ENCODE measurements around the gene LRFN2. TPM values are rescaled to one million over a fixed set of nuclear protein-coding genes. Genes with fewer than 3 reads are reported as not detected.

Gene LRFN2
- total and polyA plus RNA-seq, 2 donors (not counting 1 experiment from before 2014, with no cell fraction given), result not detected

DNA sequence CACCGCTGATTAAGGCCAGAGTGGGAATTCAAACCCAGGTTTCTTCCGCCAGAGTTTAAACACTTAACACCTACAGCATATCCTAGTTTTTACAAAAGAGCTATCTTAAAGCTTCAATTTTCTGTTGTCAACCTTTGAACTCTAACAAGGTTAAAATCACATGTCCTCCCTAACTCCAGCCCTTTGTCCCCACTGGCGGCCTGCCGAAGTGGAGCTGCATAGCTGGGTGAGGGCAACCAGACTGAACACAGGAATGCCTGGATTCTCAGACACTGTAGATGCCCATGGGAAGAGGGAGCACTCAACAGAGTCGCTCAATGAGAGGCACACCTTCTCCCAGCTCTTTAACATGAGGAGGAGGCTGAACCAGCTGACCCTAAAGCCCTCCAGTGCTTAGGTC, 59.1 kb downstream of the LRFN2 start:
- Mint-ChIP-seq H3K9me3 (ENCODE audit: insufficient read depth) (no peaks in the 10 kb centered on the region), H3K27ac (no peak overlapping the region), H3K4me3 (no peak overlapping the region), H3K4me1 (no peaks in the 10 kb centered on the region), H3K27me3 (no peaks in the 10 kb centered on the region)
- no peaks in the 10 kb centered on the region for H3K79me2 ChIP-seq (ENCODE audit: control insufficient read depth, insufficient read depth, low read length)
- H3K27me3 ChIP-seq (replicated peaks in 1 of 4; ENCODE audit: control extremely low read depth in 1 of 4, control insufficient read depth in 3 of 4, insufficient read depth in 4 of 4, low read length in 3 of 4), result no peaks in the 10 kb centered on the region
- no peak overlapping the region for H3K4me2 ChIP-seq (replicated peaks; ENCODE audit: low read depth, low read length, poor library complexity, severe bottlenecking)
- intact Hi-C loops (cut with micrococcal nuclease), result no loop called here
- TF ChIP-seq, protein P1, sequence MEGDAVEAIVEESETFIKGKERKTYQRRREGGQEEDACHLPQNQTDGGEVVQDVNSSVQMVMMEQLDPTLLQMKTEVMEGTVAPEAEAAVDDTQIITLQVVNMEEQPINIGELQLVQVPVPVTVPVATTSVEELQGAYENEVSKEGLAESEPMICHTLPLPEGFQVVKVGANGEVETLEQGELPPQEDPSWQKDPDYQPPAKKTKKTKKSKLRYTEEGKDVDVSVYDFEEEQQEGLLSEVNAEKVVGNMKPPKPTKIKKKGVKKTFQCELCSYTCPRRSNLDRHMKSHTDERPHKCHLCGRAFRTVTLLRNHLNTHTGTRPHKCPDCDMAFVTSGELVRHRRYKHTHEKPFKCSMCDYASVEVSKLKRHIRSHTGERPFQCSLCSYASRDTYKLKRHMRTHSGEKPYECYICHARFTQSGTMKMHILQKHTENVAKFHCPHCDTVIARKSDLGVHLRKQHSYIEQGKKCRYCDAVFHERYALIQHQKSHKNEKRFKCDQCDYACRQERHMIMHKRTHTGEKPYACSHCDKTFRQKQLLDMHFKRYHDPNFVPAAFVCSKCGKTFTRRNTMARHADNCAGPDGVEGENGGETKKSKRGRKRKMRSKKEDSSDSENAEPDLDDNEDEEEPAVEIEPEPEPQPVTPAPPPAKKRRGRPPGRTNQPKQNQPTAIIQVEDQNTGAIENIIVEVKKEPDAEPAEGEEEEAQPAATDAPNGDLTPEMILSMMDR (IDR thresholded peaks at IDR 0.05), result no peak
- no peak for TF ChIP-seq EZH2 (IDR thresholded peaks at IDR 0.05; ENCODE audit: borderline replicate concordance, insufficient read depth, low read depth, low read length, poor library complexity, severe bottlenecking)
- no peak for ATAC-seq (ENCODE audit: low read depth)
- H3K9me3 ChIP-seq (ENCODE audit: control extremely low read depth in 1 of 3, control insufficient read depth in 2 of 3, insufficient read depth in 1 of 3, low read length in 2 of 3), result no peaks in the 10 kb centered on the region
- H3K9ac ChIP-seq (ENCODE audit: low read length), result no peak overlapping the region
- H3K4me1 ChIP-seq (ENCODE audit: control insufficient read depth in 2 of 2, insufficient read depth in 2 of 2, low read length in 2 of 2), result no peaks in the 10 kb centered on the region
- 88% methylated on average over 5 of the region's 5 CpGs for WGBS (ENCODE audit: insufficient coverage)
- CTCF ChIA-PET, result no interaction called here
- POLR2A ChIA-PET, result no interaction called here
- no peak overlapping the region for H3K27ac ChIP-seq (ENCODE audit: low read length in 2 of 2)
- H2AFZ ChIP-seq (ENCODE audit: insufficient read depth, low read depth, low read length, poor library complexity, severe bottlenecking), result no peak overlapping the region
- no peak overlapping the region for H3K4me3 ChIP-seq (ENCODE audit: control extremely low read depth in 1 of 5, extremely low read depth in 1 of 5, insufficient read depth in 1 of 5, low read depth in 2 of 5, low read length in 4 of 5)
- DNase-seq, result no peak
- H4K20me1 ChIP-seq (ENCODE audit: control insufficient read depth, insufficient read depth, low read length, poor library complexity, severe bottlenecking), result no peaks in the 10 kb centered on the region
- H3K36me3 ChIP-seq (replicated peaks in 1 of 2; ENCODE audit: control extremely low read depth in 1 of 2, control insufficient read depth in 1 of 2, extremely low read depth in 1 of 2, insufficient read depth in 2 of 2, low read length in 1 of 2), result no peaks in the 10 kb centered on the region

DNA sequence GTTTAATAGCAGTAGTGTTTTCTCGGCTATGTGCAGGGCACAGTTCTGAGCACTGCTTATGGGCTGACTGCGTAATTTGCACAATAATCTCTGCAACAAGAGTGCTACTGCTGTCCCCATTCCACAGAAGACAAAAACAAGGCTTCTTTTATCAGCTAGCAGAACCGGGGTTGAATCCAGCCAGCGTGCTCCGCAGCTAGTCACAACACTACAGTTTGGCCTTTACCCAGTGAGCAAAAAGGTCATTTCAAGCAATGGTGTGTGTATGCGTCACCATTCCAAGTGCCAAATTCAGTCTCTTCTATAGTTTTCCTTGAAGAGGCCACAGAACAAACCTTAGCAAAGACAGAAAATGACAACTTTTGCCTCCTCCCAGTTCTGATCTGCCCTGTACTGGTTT, 61.1 kb downstream of the LRFN2 start:
- Histone ChIP-seq H3K27ac (ENCODE audit: low read length in 2 of 2) (no peak overlapping the region), H3K4me1 (ENCODE audit: control insufficient read depth in 2 of 2, insufficient read depth in 2 of 2, low read length in 2 of 2) (no peaks in the 10 kb centered on the region), H3K79me2 (ENCODE audit: control insufficient read depth, insufficient read depth, low read length) (no peaks in the 10 kb centered on the region), H3K4me2 (replicated peaks; ENCODE audit: low read depth, low read length, poor library complexity, severe bottlenecking) (no peak overlapping the region), H3K36me3 (replicated peaks in 1 of 2; ENCODE audit: control extremely low read depth in 1 of 2, control insufficient read depth in 1 of 2, extremely low read depth in 1 of 2, insufficient read depth in 2 of 2, low read length in 1 of 2) (no peaks in the 10 kb centered on the region), H3K9me3 (ENCODE audit: control extremely low read depth in 1 of 3, control insufficient read depth in 2 of 3, insufficient read depth in 1 of 3, low read length in 2 of 3) (no peaks in the 10 kb centered on the region), H2AFZ (ENCODE audit: insufficient read depth, low read depth, low read length, poor library complexity, severe bottlenecking) (no peak overlapping the region), H3K9ac (ENCODE audit: low read length) (no peak overlapping the region), H4K20me1 (ENCODE audit: control insufficient read depth, insufficient read depth, low read length, poor library complexity, severe bottlenecking) (no peaks in the 10 kb centered on the region), H3K4me3 (ENCODE audit: control extremely low read depth in 1 of 5, extremely low read depth in 1 of 5, insufficient read depth in 1 of 5, low read depth in 2 of 5, low read length in 4 of 5) (no peak overlapping the region), H3K27me3 (replicated peaks in 1 of 4; ENCODE audit: control extremely low read depth in 1 of 4, control insufficient read depth in 3 of 4, insufficient read depth in 4 of 4, low read length in 3 of 4) (no peaks in the 10 kb centered on the region)
- TF ChIP-seq, protein P1 (IDR thresholded peaks at IDR 0.05), result no peak
- no peak for TF ChIP-seq EZH2 (IDR thresholded peaks at IDR 0.05; ENCODE audit: borderline replicate concordance, insufficient read depth, low read depth, low read length, poor library complexity, severe bottlenecking)
- WGBS (ENCODE audit: insufficient coverage), result 91% methylated on average over 5 of the region's 6 CpGs
- POLR2A ChIA-PET, result no interaction called here
- Mint-ChIP-seq H3K9me3 (ENCODE audit: insufficient read depth) (no peaks in the 10 kb centered on the region), H3K4me3 (no peak overlapping the region), H3K4me1 (no peaks in the 10 kb centered on the region), H3K27me3 (no peaks in the 10 kb centered on the region), H3K27ac (no peak overlapping the region)
- DNase-seq, result no peak
- ATAC-seq (ENCODE audit: low read depth), result no peak
- intact Hi-C loops (cut with micrococcal nuclease), result no loop called here
- CTCF ChIA-PET, result no interaction called here
